ENCODE data around the gene DAB1.

- TF ChIP-seq CTCF (IDR thresholded peaks at IDR 0.05; ENCODE audit: insufficient read depth, low read depth, low read length), result no peak
- TF ChIP-seq EZH2 (IDR thresholded peaks at IDR 0.05; ENCODE audit: insufficient read depth, low read length), result no peak
Observed at GRCh38 chr1:56970280-56970679, 453.6 kb downstream of the DAB1 start.

Data from astrocyte (in vitro differentiated cells and primary cell).